MCF 10A (cell line): ENCODE results near the gene ZNF662. TPM values are rescaled to one million over a fixed set of nuclear protein-coding genes. Genes with fewer than 3 reads are reported as not detected.

Experiments used
- BruUV-seq: library from RNA; stranded (reverse); fragments of 400-500 nt; replicated peaks from 2 replicates; lab custom pipeline; 2021; lab: Mats Ljungman, UMichigan
- CTCF ChIA-PET: fragments of 300-600 bp; sonication (Branson Sonifier 250); formaldehyde crosslinking; extraction: SDS; loops from one replicate; lab custom pipeline; 2021; ENCODE audit warnings: antibody characterized with exemption, inconsistent platforms; lab: Yijun Ruan, JAX
- POLR2A ChIA-PET: fragments of 300-600, 350-650 bp; sonication (Branson Sonifier 250); formaldehyde crosslinking; extraction: SDS; loops from one replicate; lab custom pipeline; 2020; ENCODE audit warnings: antibody characterized with exemption, inconsistent platforms; lab: Yijun Ruan, JAX
- DNase-seq: peaks from one replicate; pipeline ENCODE4 v3.0.0-alpha.2; 2018; ENCODE audit not compliant: unreplicated experiment
- H3K27ac Mint-ChIP-seq: one replicate; pipeline ENCODE4 v1.8.0; 2022; ENCODE audit warnings: mild to moderate bottlenecking, low read depth, mixed read lengths; ENCODE audit not compliant: unreplicated experiment
- H3K27me3 Mint-ChIP-seq: one replicate; pipeline ENCODE4 v1.8.0; 2022; ENCODE audit warnings: mixed read lengths; ENCODE audit not compliant: insufficient read depth, unreplicated experiment
- H3K36me3 Mint-ChIP-seq: one replicate; pipeline ENCODE4 v1.8.0; 2022; ENCODE audit warnings: mild to moderate bottlenecking, moderate library complexity, mixed read lengths; ENCODE audit not compliant: insufficient read depth, unreplicated experiment
- H3K4me1 Mint-ChIP-seq: one replicate; pipeline ENCODE4 v1.8.0; 2022; ENCODE audit warnings: mixed read lengths; ENCODE audit not compliant: insufficient read depth, unreplicated experiment
- H3K4me3 Mint-ChIP-seq: one replicate; pipeline ENCODE4 v1.8.0; 2022; ENCODE audit warnings: mild to moderate bottlenecking, moderate library complexity, mixed read lengths; ENCODE audit not compliant: unreplicated experiment
- H3K9me3 Mint-ChIP-seq: one replicate; pipeline ENCODE4 v1.8.0; 2022; ENCODE audit warnings: mixed read lengths; ENCODE audit not compliant: unreplicated experiment
- intact Hi-C: fragments of 100-400 bp; cut with micrococcal nuclease; formaldehyde crosslinking; loops from 2 replicates; pipeline ENCODE4 v1.14.1; 2022
- total RNA-seq: library from RNA; stranded (reverse); gene quantifications from 2 replicates; pipeline ENCODE4 v1.2.3, GENCODE V29; 2022
- TF ChIP-seq, protein P1 (sequence below): fragments of 200-600 bp; IDR thresholded peaks from one replicate; pipeline ENCODE4 v1.8.0; 2022; ENCODE audit warnings: antibody characterized with exemption, mild to moderate bottlenecking; ENCODE audit not compliant: unreplicated experiment

ZNF662 gene
- total RNA-seq, 1 experiment from 2014 or later, result not detected

DNA sequence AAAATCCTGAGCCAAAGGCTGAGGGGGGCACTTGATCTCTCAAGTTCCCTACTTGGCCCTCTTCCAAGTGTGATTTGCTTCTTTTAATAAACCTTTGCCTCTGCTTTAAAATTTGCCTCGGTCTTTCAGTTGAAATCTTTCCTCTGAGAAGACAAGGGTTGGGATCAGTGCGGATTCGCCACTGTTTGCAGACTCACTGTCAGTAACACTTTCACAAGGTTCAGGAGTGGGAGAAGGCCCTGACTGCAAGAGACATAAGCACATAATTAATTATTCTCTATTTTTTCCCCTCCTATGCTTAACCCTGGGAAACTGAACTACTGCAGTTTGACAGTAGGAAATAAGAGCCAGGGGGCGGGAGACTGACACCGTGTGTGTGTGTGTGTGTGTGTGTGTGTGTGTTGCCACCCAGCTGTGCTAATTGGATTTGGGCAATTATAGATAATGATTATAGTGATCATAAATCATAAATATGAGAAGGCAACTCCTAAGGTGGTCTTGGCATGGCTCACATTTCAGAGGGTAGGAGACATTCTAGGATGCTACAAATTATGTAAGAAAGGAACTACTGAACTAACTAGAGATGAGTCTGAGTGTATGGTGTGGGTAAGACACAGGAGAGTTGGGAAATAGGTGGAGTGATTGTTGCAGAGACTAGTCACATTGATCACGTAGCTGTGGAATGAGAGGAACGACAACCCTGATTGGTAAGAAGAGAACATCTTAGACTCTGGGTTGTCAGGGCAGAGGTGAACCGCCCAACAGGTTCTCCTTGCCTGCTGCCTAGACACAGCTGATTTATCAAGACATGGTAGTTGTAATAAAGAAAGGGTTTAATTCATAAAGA is 5.5 kb upstream of the ZNF662 start:
- no TSS peak for BruUV-seq
- Mint-ChIP-seq H3K27me3 (peaks cover 23% of the 10 kb centered on the region), H3K4me1 (peaks cover 9% of the 10 kb centered on the region), H3K4me3 (no peak overlapping the region), H3K9me3 (peaks cover 7% of the 10 kb centered on the region), H3K36me3 (no peaks in the 10 kb centered on the region), H3K27ac (no peak overlapping the region)
- ChIA-PET CTCF (interaction anchor here (0.6 to 0.7 kb wide), 2 partner anchors 47 to 291 kb away, joined by 3 to 4 read pairs; no protein-coding TSS in a partner anchor), POLR2A (no interaction called here)
- TF ChIP-seq, protein P1, sequence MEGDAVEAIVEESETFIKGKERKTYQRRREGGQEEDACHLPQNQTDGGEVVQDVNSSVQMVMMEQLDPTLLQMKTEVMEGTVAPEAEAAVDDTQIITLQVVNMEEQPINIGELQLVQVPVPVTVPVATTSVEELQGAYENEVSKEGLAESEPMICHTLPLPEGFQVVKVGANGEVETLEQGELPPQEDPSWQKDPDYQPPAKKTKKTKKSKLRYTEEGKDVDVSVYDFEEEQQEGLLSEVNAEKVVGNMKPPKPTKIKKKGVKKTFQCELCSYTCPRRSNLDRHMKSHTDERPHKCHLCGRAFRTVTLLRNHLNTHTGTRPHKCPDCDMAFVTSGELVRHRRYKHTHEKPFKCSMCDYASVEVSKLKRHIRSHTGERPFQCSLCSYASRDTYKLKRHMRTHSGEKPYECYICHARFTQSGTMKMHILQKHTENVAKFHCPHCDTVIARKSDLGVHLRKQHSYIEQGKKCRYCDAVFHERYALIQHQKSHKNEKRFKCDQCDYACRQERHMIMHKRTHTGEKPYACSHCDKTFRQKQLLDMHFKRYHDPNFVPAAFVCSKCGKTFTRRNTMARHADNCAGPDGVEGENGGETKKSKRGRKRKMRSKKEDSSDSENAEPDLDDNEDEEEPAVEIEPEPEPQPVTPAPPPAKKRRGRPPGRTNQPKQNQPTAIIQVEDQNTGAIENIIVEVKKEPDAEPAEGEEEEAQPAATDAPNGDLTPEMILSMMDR, result no peak
- intact Hi-C loops, result no loop called here
- DNase-seq, result no peak

DNA sequence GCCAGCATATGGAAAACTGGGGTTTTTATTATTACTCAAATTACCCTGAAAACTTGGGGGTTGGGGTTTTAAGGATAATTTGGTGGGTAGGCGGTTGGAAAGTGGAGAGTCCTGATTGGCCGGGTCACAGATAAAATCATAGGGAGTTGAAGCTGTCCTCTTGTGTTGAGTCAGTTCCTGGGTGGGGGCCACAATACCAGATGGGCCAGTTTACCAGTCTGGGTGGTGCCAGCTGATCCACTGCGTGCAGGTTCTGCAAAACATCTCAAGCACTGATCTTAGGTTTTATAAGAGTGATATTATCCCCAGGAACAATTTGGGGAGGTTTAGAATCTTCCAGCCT is 4.9 kb upstream of the ZNF662 start:
- CTCF ChIA-PET, result interaction anchor here (0.6 to 0.7 kb wide), 2 partner anchors 48 to 292 kb away, joined by 3 to 4 read pairs; no protein-coding TSS in a partner anchor
- TF ChIP-seq, protein P1, result no peak
- Mint-ChIP-seq H3K27ac (no peak overlapping the region), H3K36me3 (no peaks in the 10 kb centered on the region), H3K27me3 (peaks cover 29% of the 10 kb centered on the region), H3K9me3 (peaks cover 7% of the 10 kb centered on the region), H3K4me3 (no peak overlapping the region), H3K4me1 (peaks cover 9% of the 10 kb centered on the region)
- intact Hi-C loops, result no loop called here
- no TSS peak for BruUV-seq
- POLR2A ChIA-PET, result no interaction called here
- no peak for DNase-seq

DNA sequence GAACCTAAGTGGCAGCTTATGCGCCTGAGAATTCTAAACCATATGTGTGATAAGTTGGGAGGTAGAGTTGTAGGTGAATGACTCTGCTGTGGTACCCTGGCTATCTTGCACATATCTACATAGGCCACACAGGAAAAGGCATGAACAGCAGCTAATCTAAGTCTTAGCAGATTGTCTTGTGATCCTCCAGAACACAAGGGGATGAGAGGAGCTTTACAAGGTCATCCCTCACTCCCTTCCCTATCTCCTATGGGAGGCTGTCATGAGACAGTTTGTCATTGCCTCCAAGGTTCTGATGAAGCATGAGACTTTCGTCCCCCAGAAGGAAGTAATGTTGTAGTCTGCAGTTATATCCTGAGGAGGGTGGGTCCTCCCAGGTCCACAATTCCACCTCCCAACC is 3.7 kb upstream of the ZNF662 start:
- H3K4me1 Mint-ChIP-seq, result peaks cover 9% of the 10 kb centered on the region
- TF ChIP-seq, protein P1, result no peak
- no peak for DNase-seq
- peaks cover 36% of the 10 kb centered on the region for H3K27me3 Mint-ChIP-seq
- no peaks in the 10 kb centered on the region for H3K36me3 Mint-ChIP-seq
- intact Hi-C loops, result no loop called here
- BruUV-seq, result no TSS peak
- H3K4me3 Mint-ChIP-seq, result no peak overlapping the region
- POLR2A ChIA-PET, result no interaction called here
- no peak overlapping the region for H3K27ac Mint-ChIP-seq
- H3K9me3 Mint-ChIP-seq, result peaks cover 7% of the 10 kb centered on the region
- CTCF ChIA-PET, result interaction anchor here (0.7 kb wide), 1 partner anchor 387 kb away, joined by 3 read pairs; no protein-coding TSS in a partner anchor

DNA sequence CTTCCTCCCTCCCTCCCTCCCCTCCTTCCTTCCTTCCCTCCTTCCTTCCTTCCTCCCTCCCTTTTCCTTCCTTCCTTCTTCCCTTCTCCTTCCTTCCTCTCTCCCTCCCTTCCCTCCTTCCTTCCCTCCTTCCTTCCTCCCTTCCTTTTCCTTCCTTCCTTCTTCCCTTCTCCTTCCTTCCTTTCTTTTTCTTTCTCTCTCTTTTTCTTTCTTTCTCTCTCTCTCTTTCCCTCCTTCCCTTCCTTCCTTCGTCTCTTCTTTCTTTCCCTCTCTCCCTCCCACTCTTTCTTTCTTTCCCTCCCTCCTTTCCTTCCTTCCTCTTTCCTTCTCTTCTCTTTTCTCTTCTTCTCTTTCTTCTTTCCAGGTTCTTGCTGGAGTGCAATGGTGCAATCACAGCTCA is 1.9 kb upstream of the ZNF662 start:
- CTCF ChIA-PET, result no interaction called here
- H3K27ac Mint-ChIP-seq, result no peak overlapping the region
- POLR2A ChIA-PET, result no interaction called here
- peaks cover 9% of the 10 kb centered on the region for H3K4me1 Mint-ChIP-seq
- TF ChIP-seq, protein P1, result no peak
- BruUV-seq, result no TSS peak
- H3K27me3 Mint-ChIP-seq, result peaks cover 36% of the 10 kb centered on the region
- no peak for DNase-seq
- H3K36me3 Mint-ChIP-seq, result no peaks in the 10 kb centered on the region
- intact Hi-C loops, result no loop called here
- H3K9me3 Mint-ChIP-seq, result peaks cover 7% of the 10 kb centered on the region
- H3K4me3 Mint-ChIP-seq, result no peak overlapping the region
